IPS DF 6.9 (cell line): ENCODE data around the gene ZZZ3.
A peak's percentile ranks its signal among the peaks of the same experiment; 100 is the strongest.
"Not testable (repeated sequence)": the region's sequence is repeated elsewhere in the genome, so short reads cannot be mapped to it uniquely, and the experiment has no call there.

Experiments
- DNase-seq: peaks from one replicate; pipeline ENCODE4 v3.0.0-alpha.2; 2013; ENCODE audit warnings: low read depth, low spot score
- H3K27ac ChIP-seq: one replicate; pipeline ENCODE4 v1.5.1; 2013; ENCODE audit warnings: low read length, control low read depth
- H3K27me3 ChIP-seq: 2 replicates; pipeline ENCODE4 v1.6.1; 2013; ENCODE audit warnings: mild to moderate bottlenecking, low read length; ENCODE audit not compliant: control insufficient read depth, insufficient read depth
- H3K36me3 ChIP-seq: 2 replicates; pipeline ENCODE4 v1.6.1; 2013; ENCODE audit warnings: low read length; ENCODE audit not compliant: control insufficient read depth, insufficient read depth
- H3K4me1 ChIP-seq: 2 replicates; pipeline ENCODE4 v1.6.1; 2013; ENCODE audit warnings: low read length; ENCODE audit not compliant: control insufficient read depth, insufficient read depth
- H3K4me3 ChIP-seq: 2 replicates; pipeline ENCODE4 v1.5.1; 2013; ENCODE audit warnings: mild to moderate bottlenecking, low read length
- H3K9me3 ChIP-seq: 2 replicates; pipeline ENCODE4 v1.6.1; 2013; ENCODE audit warnings: low read length, inconsistent platforms; ENCODE audit not compliant: control insufficient read depth, insufficient read depth
- WGBS: extraction: QIAGEN DNeasy Blood & Tissue Kit; methylation state at CpG from one replicate; pipeline ENCODE4 v1.1.7; 2013; ENCODE audit warnings: mixed read lengths, missing lambda C conversion rate; ENCODE audit not compliant: insufficient read length, insufficient coverage; 5-methylcytosine and 5-hydroxymethylcytosine counted together

The ZZZ3 gene

GRCh38 chr1:77687519-77687906, 5.1 kb upstream of the ZZZ3 start:
- peak overlapping the region; percentile 21; the same call in 1 of the 2 replicates for H3K4me3 ChIP-seq
- DNase-seq, result no peak
- H3K9me3 ChIP-seq, result no peaks in the 10 kb centered on the region
- WGBS, result no CpG with 5 or more reads among the region's 21 CpGs
- no peak overlapping the region for H3K27ac ChIP-seq
- no peaks in the 10 kb centered on the region for H3K4me1 ChIP-seq
- H3K36me3 ChIP-seq, result no peaks in the 10 kb centered on the region
- H3K27me3 ChIP-seq, result no peaks in the 10 kb centered on the region

- WGBS, result no CpG with 5 or more reads among the region's 33 CpGs
- Histone ChIP-seq H3K4me3 (peak overlapping the region; percentile 21; the same call in 1 of the 2 replicates), H3K36me3 (no peaks in the 10 kb centered on the region), H3K4me1 (no peaks in the 10 kb centered on the region), H3K27me3 (no peaks in the 10 kb centered on the region), H3K27ac (no peak overlapping the region), H3K9me3 (no peaks in the 10 kb centered on the region)
- DNase-seq, result no peak
Observed at GRCh38 chr1:77686796-77687518, 4.5 kb upstream of the ZZZ3 start.

- H3K4me1 ChIP-seq, result no peaks in the 10 kb centered on the region
- H3K36me3 ChIP-seq, result no peaks in the 10 kb centered on the region
- H3K27ac ChIP-seq, result no peak overlapping the region
- no CpG with 5 or more reads among the region's 72 CpGs for WGBS
- no peaks in the 10 kb centered on the region for H3K9me3 ChIP-seq
- H3K27me3 ChIP-seq, result no peaks in the 10 kb centered on the region
- peak; percentile 37 for DNase-seq
- peak overlapping the region; percentile 86 for H3K4me3 ChIP-seq
Observed at GRCh38 chr1:77683160-77684148, 996 bp upstream of the ZZZ3 start.

GRCh38 chr1:77680173-77680572, 2.3 kb downstream of the ZZZ3 start:
- Histone ChIP-seq H3K4me3 (no peak overlapping the region), H3K36me3 (no peaks in the 10 kb centered on the region), H3K9me3 (no peaks in the 10 kb centered on the region), H3K27ac (no peak overlapping the region), H3K27me3 (no peaks in the 10 kb centered on the region), H3K4me1 (no peaks in the 10 kb centered on the region)
- WGBS, result no CpG with 5 or more reads among the region's 2 CpGs
- DNase-seq, result no peak

GRCh38 chr1:77678660-77679610, 3.5 kb downstream of the ZZZ3 start:
- no peak overlapping the region for H3K27ac ChIP-seq
- H3K4me1 ChIP-seq, result no peaks in the 10 kb centered on the region
- WGBS, result no CpG with 5 or more reads among the region's 5 CpGs

GRCh38 chr1:77674807-77675206, 7.7 kb downstream of the ZZZ3 start:
- H3K4me3 ChIP-seq, DNase-seq, H3K4me1 ChIP-seq, H3K9me3 ChIP-seq, H3K27ac ChIP-seq, H3K27me3 ChIP-seq, H3K36me3 ChIP-seq: not testable (repeated sequence)
- WGBS, result no CpG with 5 or more reads among the region's 3 CpGs

More at GRCh38 chr1:77678660-77679610, 3.5 kb downstream of the ZZZ3 start:
- Histone ChIP-seq H3K9me3 (no peaks in the 10 kb centered on the region), H3K36me3 (no peaks in the 10 kb centered on the region), H3K27me3 (no peaks in the 10 kb centered on the region), H3K4me3 (no peak overlapping the region)
- no peak for DNase-seq

GRCh38 chr1:77673716-77674355, 8.6 kb downstream of the ZZZ3 start:
- H3K27ac ChIP-seq, result no peak overlapping the region
- no peaks in the 10 kb centered on the region for H3K36me3 ChIP-seq
- DNase-seq, result no peak
- no peaks in the 10 kb centered on the region for H3K27me3 ChIP-seq
- no CpG with 5 or more reads among the region's 1 CpG for WGBS
- 0 out of 2 replicates have a peak, but pooled peaks cover 1% of the 10 kb centered on the region for H3K4me1 ChIP-seq
- H3K9me3 ChIP-seq, result no peaks in the 10 kb centered on the region
- H3K4me3 ChIP-seq, result no peak overlapping the region

- H3K9me3 ChIP-seq, result no peaks in the 10 kb centered on the region
- no peak overlapping the region for H3K4me3 ChIP-seq
- no peaks in the 10 kb centered on the region for H3K27me3 ChIP-seq
- 0 out of 2 replicates have a peak, but pooled peaks cover 1% of the 10 kb centered on the region for H3K4me1 ChIP-seq
- no peak overlapping the region for H3K27ac ChIP-seq
- DNase-seq, result no peak
- H3K36me3 ChIP-seq, result no peaks in the 10 kb centered on the region
- no CpG with 5 or more reads among the region's 6 CpGs for WGBS
Observed at GRCh38 chr1:77673030-77673429, 9.4 kb downstream of the ZZZ3 start.

- no peaks in the 10 kb centered on the region for H3K36me3 ChIP-seq
- no peak overlapping the region for H3K27ac ChIP-seq
- 0 out of 2 replicates have a peak, but pooled peaks cover 1% of the 10 kb centered on the region for H3K4me1 ChIP-seq
- H3K4me3 ChIP-seq, result no peak overlapping the region
- WGBS, result no CpG with 5 or more reads among the region's 2 CpGs
- H3K9me3 ChIP-seq, result no peaks in the 10 kb centered on the region
- DNase-seq, result no peak
- no peaks in the 10 kb centered on the region for H3K27me3 ChIP-seq
Observed at GRCh38 chr1:77672374-77672773, 10.1 kb downstream of the ZZZ3 start.
